Gastrocnemius medialis (tissue), 4 donors: Measurements from ENCODE around the gene PDE5A. TPM values are rescaled to one million over a fixed set of nuclear protein-coding genes. Genes with fewer than 3 reads are reported as not detected.

Source experiments
- ATAC-seq, 2 donors: fragments of 150-250 bp; one replicate each; pipeline ENCODE4 v1.9.1; 2016
- DNase-seq, 2 donors: peaks; one replicate each; pipeline ENCODE4 v3.0.0-alpha.2; 2019
- H3K27ac ChIP-seq, 4 donors: fragments of 200-600 bp; sonication (generic); 1 replicate in 1 of 4; 2 replicates in 3 of 4; pipeline ENCODE4 v1.5.1; 2016 to 2018; ENCODE audit warnings: mild to moderate bottlenecking in 2 of 4, moderate library complexity in 1 of 4
- H3K27me3 ChIP-seq, 3 donors: fragments of 200-600 bp; sonication (generic) in 2 of 3; 1 replicate in 1 of 3; 2 replicates in 2 of 3; pipeline versions ENCODE4 v1.5.1 to v1.6.0; 2016 to 2019; ENCODE audit warnings: mild to moderate bottlenecking in 1 of 3, moderate library complexity in 1 of 3
- H3K36me3 ChIP-seq, 2 donors: fragments of 200-600 bp; sonication (generic) in 1 of 2; one replicate each; pipeline ENCODE4 v1.5.1; 2017 to 2018
- H3K4me1 ChIP-seq, 2 donors: fragments of 200-600 bp; sonication (generic) in 1 of 2; one replicate each; pipeline ENCODE4 v1.5.1; 2016 to 2017; ENCODE audit warnings: mild to moderate bottlenecking in 2 of 2
- H3K4me3 ChIP-seq, 4 donors: fragments of 200-600 bp; sonication (generic) in 3 of 4; 1 replicate in 1 of 4; 2 replicates in 3 of 4; pipeline ENCODE4 v1.5.1; 2016 to 2019; ENCODE audit warnings: mild to moderate bottlenecking in 2 of 4
- H3K9me3 ChIP-seq, 3 donors: fragments of 200-600 bp; sonication (generic) in 2 of 3; 1 replicate in 1 of 3; 2 replicates in 2 of 3; pipeline ENCODE4 v1.5.1; 2016 to 2019
- POLR2A ChIP-seq, 2 donors: fragments of 450-650 bp; IDR thresholded peaks; one replicate each; pipeline ENCODE4 v1.6.1; 2017; ENCODE audit warnings: antibody characterized with exemption in 2 of 2, mild to moderate bottlenecking in 2 of 2, moderate library complexity in 2 of 2
- in situ Hi-C, 4 donors: fragments of 200-750 bp; cut with MboI; loops; one replicate each; pipeline versions ENCODE4 v1.15.0 to v1.8.0; 2017; ENCODE audit warnings: low sequenced_read_pairs in 4 of 4
- intact Hi-C: fragments of 100-400 bp; cut with DNase I; formaldehyde crosslinking; loops from one replicate; pipeline ENCODE4 v1.15.1; 2023; ENCODE audit warnings: low total_unique reads
- total RNA-seq, 4 donors: library from RNA; depleted of rRNA; stranded (reverse); fragments of >200 nt; gene quantifications; one replicate each; pipeline versions ENCODE4 v1.1.0 to v1.2.3, GENCODE V29; 2016
- TF ChIP-seq, protein P1 (sequence below), 5 experiments: fragments of 450-650 bp in 3 of 5; fragments of 200-600 bp in 2 of 5; sonication (generic) in 2 of 5; IDR thresholded peaks in 4 of 5; conservative IDR thresholded peaks in 1 of 5; 1 replicate in 4 of 5; 2 replicates in 1 of 5; pipeline ENCODE4 v1.5.1; 2016 to 2019; ENCODE audit warnings: antibody characterized with exemption in 5 of 5, mild to moderate bottlenecking in 3 of 5, moderate library complexity in 3 of 5

The PDE5A gene
- total RNA-seq, 4 donors from 2014 or later, result 5.5 to 9.9 (median 6.0) TPM

DNA sequence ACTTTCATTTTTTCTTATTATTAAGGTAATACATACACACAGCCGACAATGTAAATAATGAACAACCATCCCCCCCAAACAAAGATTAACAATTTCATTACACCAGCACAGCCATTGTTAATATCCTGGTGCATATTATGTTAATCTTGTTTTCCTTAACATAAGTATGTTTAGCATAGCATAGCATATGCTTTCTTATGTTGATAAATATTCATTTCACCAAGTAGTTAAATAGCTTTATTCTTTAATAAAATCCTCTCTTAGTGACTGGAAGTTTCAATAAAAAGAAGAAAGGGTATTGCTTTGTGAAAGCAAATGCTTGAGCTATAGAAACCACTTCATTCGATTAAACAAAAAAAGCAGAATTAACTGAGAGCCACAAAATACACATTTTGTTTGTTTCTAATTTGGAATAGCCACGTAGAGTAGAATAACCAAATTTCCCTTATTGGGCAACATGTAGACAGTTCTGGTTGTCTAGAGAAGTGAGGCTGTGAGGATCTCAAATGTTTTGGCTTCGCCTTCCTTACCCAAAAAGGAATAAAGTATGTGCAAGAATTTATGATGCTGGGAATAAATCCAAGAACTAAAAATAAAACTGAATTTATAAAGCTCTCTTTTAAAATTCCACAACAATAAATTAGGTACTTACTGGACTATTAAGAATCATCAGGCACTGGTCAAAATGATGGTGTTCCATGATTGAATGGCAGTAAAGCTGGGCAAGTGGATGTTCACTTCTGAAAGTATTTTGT, 118.0 kb downstream of the PDE5A start:
- DNase-seq (no peak), ATAC-seq (no peak)
- Histone ChIP-seq H3K27ac (peak overlapping the region in 1 of 4 donors; percentile 8), H3K36me3 (peaks cover 3 to 48% of the 10 kb centered on the region in 2 donors), H3K9me3 (no peaks in the 10 kb centered on the region), H3K4me1 (no peaks in the 10 kb centered on the region), H3K27me3 (no peaks in the 10 kb centered on the region), H3K4me3 (no peak overlapping the region)
- intact Hi-C loops (no loop called here), in situ Hi-C loops (no loop called here)
- no peak for TF ChIP-seq POLR2A (IDR thresholded peaks at IDR 0.05)
- TF ChIP-seq, protein P1, sequence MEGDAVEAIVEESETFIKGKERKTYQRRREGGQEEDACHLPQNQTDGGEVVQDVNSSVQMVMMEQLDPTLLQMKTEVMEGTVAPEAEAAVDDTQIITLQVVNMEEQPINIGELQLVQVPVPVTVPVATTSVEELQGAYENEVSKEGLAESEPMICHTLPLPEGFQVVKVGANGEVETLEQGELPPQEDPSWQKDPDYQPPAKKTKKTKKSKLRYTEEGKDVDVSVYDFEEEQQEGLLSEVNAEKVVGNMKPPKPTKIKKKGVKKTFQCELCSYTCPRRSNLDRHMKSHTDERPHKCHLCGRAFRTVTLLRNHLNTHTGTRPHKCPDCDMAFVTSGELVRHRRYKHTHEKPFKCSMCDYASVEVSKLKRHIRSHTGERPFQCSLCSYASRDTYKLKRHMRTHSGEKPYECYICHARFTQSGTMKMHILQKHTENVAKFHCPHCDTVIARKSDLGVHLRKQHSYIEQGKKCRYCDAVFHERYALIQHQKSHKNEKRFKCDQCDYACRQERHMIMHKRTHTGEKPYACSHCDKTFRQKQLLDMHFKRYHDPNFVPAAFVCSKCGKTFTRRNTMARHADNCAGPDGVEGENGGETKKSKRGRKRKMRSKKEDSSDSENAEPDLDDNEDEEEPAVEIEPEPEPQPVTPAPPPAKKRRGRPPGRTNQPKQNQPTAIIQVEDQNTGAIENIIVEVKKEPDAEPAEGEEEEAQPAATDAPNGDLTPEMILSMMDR (IDR thresholded peaks at IDR 0.05 in 4 of 5, conservative IDR thresholded peaks at IDR 0.05 in 1 of 5), result no peak

DNA sequence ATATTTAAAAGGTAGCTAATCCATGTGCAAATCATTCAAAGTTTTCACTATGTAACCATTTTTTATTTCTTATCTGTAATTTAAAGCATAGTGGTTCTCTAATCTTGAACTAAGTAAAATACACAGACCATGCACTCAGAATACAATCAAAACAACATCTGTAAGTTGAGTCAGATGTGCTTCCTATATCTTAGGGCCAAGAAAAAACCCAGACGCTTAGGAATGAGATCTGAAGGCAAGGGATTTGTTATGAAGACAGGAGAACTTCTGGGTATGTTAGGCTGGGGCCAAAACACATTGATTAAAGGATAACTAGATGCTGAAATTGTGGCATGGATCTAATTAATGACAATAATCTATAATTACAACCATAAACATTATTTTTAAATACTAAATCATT, 120.3 kb downstream of the PDE5A start:
- no peak overlapping the region for H3K27ac ChIP-seq
- intact Hi-C loops, result no loop called here
- H3K27me3 ChIP-seq, result no peaks in the 10 kb centered on the region
- TF ChIP-seq POLR2A (IDR thresholded peaks at IDR 0.05), result no peak
- TF ChIP-seq, protein P1 (IDR thresholded peaks at IDR 0.05 in 4 of 5, conservative IDR thresholded peaks at IDR 0.05 in 1 of 5), result no peak
- H3K4me3 ChIP-seq, result no peak overlapping the region
- in situ Hi-C loops, result no loop called here
- H3K4me1 ChIP-seq, result no peaks in the 10 kb centered on the region
- H3K9me3 ChIP-seq, result no peaks in the 10 kb centered on the region
- peaks cover 3 to 57% of the 10 kb centered on the region in 2 donors for H3K36me3 ChIP-seq
- no peak for DNase-seq
- no peak for ATAC-seq

DNA sequence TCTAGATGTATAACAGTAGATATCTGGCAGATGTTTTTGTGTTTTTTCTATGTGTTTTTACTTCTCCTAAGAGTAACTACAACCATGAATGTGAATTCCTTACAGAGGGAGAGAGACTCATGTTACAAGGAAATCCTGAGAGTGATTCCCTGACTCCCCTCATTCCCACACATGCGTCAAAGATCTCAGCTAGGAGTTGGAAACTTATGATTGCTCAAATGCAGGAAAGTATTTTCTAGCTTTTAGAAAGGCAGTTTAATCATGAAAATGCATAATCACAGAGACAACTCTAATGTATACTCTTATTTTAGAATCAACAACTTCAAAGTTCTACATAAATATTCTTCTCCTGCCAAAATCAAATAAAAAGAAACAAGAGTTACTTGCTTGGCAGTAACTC, 121.8 kb downstream of the PDE5A start:
- Histone ChIP-seq H3K27me3 (no peaks in the 10 kb centered on the region), H3K27ac (no peak overlapping the region), H3K4me3 (no peak overlapping the region), H3K9me3 (no peaks in the 10 kb centered on the region), H3K36me3 (peaks cover 0 to 70% of the 10 kb centered on the region in 2 donors), H3K4me1 (no peaks in the 10 kb centered on the region)
- TF ChIP-seq, protein P1 (IDR thresholded peaks at IDR 0.05 in 4 of 5, conservative IDR thresholded peaks at IDR 0.05 in 1 of 5), result no peak
- TF ChIP-seq POLR2A (IDR thresholded peaks at IDR 0.05), result no peak
- DNase-seq (no peak), ATAC-seq (no peak)
- in situ Hi-C loops (no loop called here), intact Hi-C loops (no loop called here)

DNA sequence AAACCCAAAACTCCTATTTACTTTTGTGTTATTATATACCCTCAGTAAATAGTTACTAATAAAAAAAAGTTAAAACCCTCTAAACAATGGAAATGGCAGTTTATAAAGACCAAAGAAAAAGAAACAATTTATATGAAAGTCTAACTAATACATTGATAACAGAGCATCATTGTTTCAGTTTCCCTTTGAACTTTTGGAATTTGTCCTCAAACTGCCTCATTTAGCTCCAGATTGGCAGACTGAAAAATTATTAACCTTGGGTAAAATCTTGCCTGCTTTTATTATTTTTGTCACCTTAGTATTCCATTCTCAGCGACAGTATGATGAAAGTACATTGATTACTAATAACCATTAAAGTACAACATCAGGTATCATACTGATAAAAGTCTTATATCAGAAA, 124.0 kb downstream of the PDE5A start:
- intact Hi-C loops (no loop called here), in situ Hi-C loops (no loop called here)
- no peak for ATAC-seq

More for the DNA sequence above, 124.0 kb downstream of the PDE5A start:
- no peaks in the 10 kb centered on the region for H3K27me3 ChIP-seq
- TF ChIP-seq, protein P1 (IDR thresholded peaks at IDR 0.05 in 4 of 5, conservative IDR thresholded peaks at IDR 0.05 in 1 of 5), result no peak
- no peak for TF ChIP-seq POLR2A (IDR thresholded peaks at IDR 0.05)
- H3K27ac ChIP-seq, result no peak overlapping the region
- H3K4me1 ChIP-seq, result no peaks in the 10 kb centered on the region
- H3K36me3 ChIP-seq, result peaks cover 0 to 82% of the 10 kb centered on the region in 2 donors
- no peaks in the 10 kb centered on the region for H3K9me3 ChIP-seq
- H3K4me3 ChIP-seq, result no peak overlapping the region
- DNase-seq, result no peak
